Spleen (tissue), 13 donors: Measurements from ENCODE around the gene SCO1. TPM values are rescaled to one million over a fixed set of nuclear protein-coding genes. Genes with fewer than 3 reads are reported as not detected.

Experiments
- DNase-seq: peaks from one replicate; pipeline ENCODE4 v3.0.0-alpha.2; 2020
- H3K27ac ChIP-seq, 8 donors: fragments of 200-600 bp; sonication (generic) in 7 of 8; 1 replicate in 4 of 8; 2 replicates in 4 of 8; pipeline versions ENCODE4 v1.5.0 to v1.8.0; 2016 to 2021; ENCODE audit warnings: inconsistent platforms in 4 of 8, mild to moderate bottlenecking in 4 of 8, moderate library complexity in 1 of 8
- H3K27me3 ChIP-seq, 7 donors: fragments of 200-600 bp; sonication (generic) in 6 of 7; replicated peaks in 1 of 7; 1 replicate in 4 of 7; 2 replicates in 3 of 7; pipeline versions ENCODE4 v1.5.0 to v1.8.0; 2016 to 2021; ENCODE audit warnings: inconsistent platforms in 3 of 7, mild to moderate bottlenecking in 1 of 7
- H3K36me3 ChIP-seq, 6 donors: fragments of 200-600 bp; sonication (generic) in 5 of 6; 1 replicate in 4 of 6; 2 replicates in 2 of 6; pipeline versions ENCODE4 v1.5.0 to v1.8.0; 2016 to 2021; ENCODE audit warnings: inconsistent platforms in 2 of 6
- H3K4me1 ChIP-seq, 6 donors: fragments of 200-600 bp; sonication (generic) in 5 of 6; 1 replicate in 3 of 6; 2 replicates in 3 of 6; pipeline versions ENCODE4 v1.5.0 to v1.8.0; 2016 to 2021; ENCODE audit warnings: inconsistent platforms in 3 of 6
- H3K4me3 ChIP-seq, 8 donors: fragments of 200-600 bp; sonication (generic) in 7 of 8; 1 replicate in 4 of 8; 2 replicates in 4 of 8; pipeline versions ENCODE4 v1.5.0 to v1.8.0; 2016 to 2021; ENCODE audit warnings: inconsistent platforms in 4 of 8, mild to moderate bottlenecking in 4 of 8, moderate library complexity in 2 of 8
- H3K9me3 ChIP-seq, 8 donors: fragments of 200-600 bp; sonication (generic) in 7 of 8; 1 replicate in 4 of 8; 2 replicates in 4 of 8; pipeline versions ENCODE4 v1.5.0 to v1.8.0; 2016 to 2021; ENCODE audit warnings: inconsistent platforms in 4 of 8
- CTCF ChIP-seq, 11 experiments: fragments of 200-600 bp in 7 of 11; fragments of 450-650 bp in 4 of 11; sonication (generic) in 4 of 11; IDR thresholded peaks in 8 of 11; conservative IDR thresholded peaks in 3 of 11; 1 replicate in 7 of 11; 2 replicates in 4 of 11; pipeline versions ENCODE4 v1.4.0 to v1.8.0; 2016 to 2021; ENCODE audit warnings: antibody characterized with exemption in 11 of 11, inconsistent platforms in 4 of 11, mild to moderate bottlenecking in 1 of 11
- POLR2A ChIP-seq, 3 donors: fragments of 450-650 bp; IDR thresholded peaks; one replicate each; pipeline ENCODE4 v1.5.1; 2017; ENCODE audit warnings: antibody characterized with exemption in 3 of 3, mild to moderate bottlenecking in 1 of 3
- POLR2AphosphoS5 ChIP-seq, 3 donors: sonication (generic); formaldehyde crosslinking; IDR thresholded peaks; one replicate each; pipeline ENCODE4 v1.5.1; 2017; ENCODE audit warnings: antibody characterized with exemption in 3 of 3
- WGBS, 5 donors: extraction: QIAGEN DNeasy Blood & Tissue Kit in 3 of 5; methylation state at CpG; one replicate each; pipeline versions ENCODE4 v1.1.5 to v1.1.7; 2013 to 2018; 5-methylcytosine and 5-hydroxymethylcytosine counted together
- intact Hi-C: fragments of 100-400 bp; cut with DNase I; formaldehyde crosslinking; loops from one replicate; pipeline ENCODE4 v1.15.0; 2023; ENCODE audit warnings: low total_unique reads
- long read RNA-seq, 2 donors: transcript quantifications; one replicate each; lab custom pipeline, GENCODE V29; 2026
- polyA plus RNA-seq, 3 donors: library from polyadenylated mRNA; stranded (reverse); fragments of 200-250 nt; gene quantifications; one replicate each; pipeline ENCODE4 v1.2.1, GENCODE V29; 2013
- total RNA-seq, 7 donors: library from RNA; depleted of rRNA in 3 of 7; stranded (reverse); fragments of >200 nt in 3 of 7; fragmentation: NEBNext Ultra II Directional in 4 of 7; extraction: Animal tissue kit (Norgen Biotek cat#: 25700) in 4 of 7; gene quantifications; one replicate each; pipeline versions ENCODE4 v1.1.0 to v1.2.1, GENCODE V29; 2016 to 2021
- donor health status: healthy with polysubstance abuse.
- donor health status: DM: no; HTN: no; CAD: no; lungs with moderate emphysema.
- donor health status: DM: no; HTN: no; CAD: no.
- donor health status: Bipolar disorder and iron deficiency.
- donor health status: healthy.
- donor health status: DM: no; HTN: no; CAD: no.
- donor health status: DM: yes; HTN: yes; CAD: no.

The SCO1 gene
- total RNA-seq (10 to 100 TPM; 10.8 to 31.1 (median 22.4) TPM), polyA plus RNA-seq (1 to 10 TPM; 5.4 to 10.0 (median 8.3) TPM)
- long read RNA-seq, donor 1, full-length matches to known transcripts, result 4 of 4 reads
- long read RNA-seq, donor 1, partial matches to known transcripts, result 0 of 4 reads
- long read RNA-seq, donor 1, other reads (novel, unspliced or antisense), result 0 of 4 reads
- long read RNA-seq, donor 2, full-length matches to known transcripts, result 6 of 6 reads
- long read RNA-seq, donor 2, partial matches to known transcripts, result 0 of 6 reads
- long read RNA-seq, donor 2, other reads (novel, unspliced or antisense), result 0 of 6 reads

GRCh38 chr17:10697092-10698081 lies at the start of gene SCO1, which contains the start of gene ADPRM:
SCO1 (minus strand) TSS chr17:10697533; CDS start chr17:10697507, 26 bp downstream.
ADPRM (plus strand) TSS chr17:10697594; CDS start chr17:10704927, 7,333 bp downstream.
- peaks cover 20 to 87% (median 58%) of the 10 kb centered on the region in 6 donors for H3K4me1 ChIP-seq
- H3K4me3 ChIP-seq, result peak within 1 kb of the TSS; percentile 91 to 99 (median 94)
- H3K27ac ChIP-seq, result peak within 1 kb of the TSS; percentile 95 to 99 (median 97)
- TF ChIP-seq POLR2A (IDR thresholded peaks at IDR 0.05) (peak; percentile 86 to 94 (median 93)), CTCF (IDR thresholded peaks at IDR 0.05 in 8 of 11, conservative IDR thresholded peaks at IDR 0.05 in 3 of 11) (peak in 10 of 11 experiments; percentile 28 to 70 (median 48)), POLR2AphosphoS5 (IDR thresholded peaks at IDR 0.05) (peak; percentile 98 to 99 (median 99))
- peak; percentile 99 for DNase-seq
- intact Hi-C loops, result no loop called here
- no peaks in the 10 kb centered on the region for H3K9me3 ChIP-seq
- peaks cover 0 to 33% (median 27%) of the 10 kb centered on the region in 6 donors for H3K36me3 ChIP-seq
- 0 to 1% (median 0%) methylated on average over 64 to 84 of the region's 84 CpGs for WGBS, 5 donors
- no peaks in the 10 kb centered on the region for H3K27me3 ChIP-seq

GRCh38 chr17:10745231-10745630 lies 47.9 kb upstream of the SCO1 start:
- Histone ChIP-seq H3K9me3 (no peaks in the 10 kb centered on the region), H3K4me3 (no peak overlapping the region), H3K36me3 (no peaks in the 10 kb centered on the region), H3K27ac (no peak overlapping the region), H3K27me3 (no peaks in the 10 kb centered on the region), H3K4me1 (peaks cover 0 to 6% (median 0%) of the 10 kb centered on the region in 6 donors)
- 68 to 74% (median 70%) methylated on average over 6 of the region's 6 CpGs for WGBS, 5 donors
- intact Hi-C loops, result no loop called here
- no peak for TF ChIP-seq CTCF (IDR thresholded peaks at IDR 0.05 in 8 of 11, conservative IDR thresholded peaks at IDR 0.05 in 3 of 11)
- no peak for TF ChIP-seq POLR2AphosphoS5 (IDR thresholded peaks at IDR 0.05)
- no peak for TF ChIP-seq POLR2A (IDR thresholded peaks at IDR 0.05)
- no peak for DNase-seq

GRCh38 chr17:10744501-10745000 lies 47.2 kb upstream of the SCO1 start:
- whole genome bisulfite sequencing, 5 donors, result 38 to 42% (median 40%) methylated on average over 7 of the region's 7 CpGs
- H3K9me3 ChIP-seq, result no peaks in the 10 kb centered on the region
- intact Hi-C loops, result no loop called here
- H3K27ac ChIP-seq, result no peak overlapping the region
- peaks cover 0 to 6% (median 0%) of the 10 kb centered on the region in 6 donors for H3K4me1 ChIP-seq
- no peak overlapping the region for H3K4me3 ChIP-seq
- no peaks in the 10 kb centered on the region for H3K27me3 ChIP-seq
- DNase-seq, result no peak
- TF ChIP-seq POLR2AphosphoS5 (IDR thresholded peaks at IDR 0.05), result no peak
- TF ChIP-seq POLR2A (IDR thresholded peaks at IDR 0.05), result no peak
- no peak for TF ChIP-seq CTCF (IDR thresholded peaks at IDR 0.05 in 8 of 11, conservative IDR thresholded peaks at IDR 0.05 in 3 of 11)
- no peaks in the 10 kb centered on the region for H3K36me3 ChIP-seq
